A673 (cell line): Measurements from ENCODE around the gene SERGEF.

ENCODE experiments used
- CTCF ChIP-seq: fragments of 300-800, 200-600 bp; sonication (generic); conservative IDR thresholded peaks from 2 replicates; pipeline ENCODE4 v1.5.1; 2017; ENCODE audit warnings: low read depth, mild to moderate bottlenecking, antibody characterized with exemption, low read length, moderate library complexity, mixed read lengths
- EZH2 ChIP-seq: fragments of 200-600 bp; sonication (generic); IDR thresholded peaks from 2 replicates; pipeline ENCODE4 v1.6.1; 2017; ENCODE audit warnings: borderline replicate concordance, low read depth, mild to moderate bottlenecking, mixed read lengths, antibody characterized with exemption, low read length; ENCODE audit not compliant: poor library complexity, severe bottlenecking

- TF ChIP-seq CTCF (no peak), EZH2 (no peak)
Measured at GRCh38 chr11:17786824-17787525, 225.9 kb downstream of the SERGEF start.
